ENCODE measurements around the gene TJP2.

The TJP2 gene

DNA sequence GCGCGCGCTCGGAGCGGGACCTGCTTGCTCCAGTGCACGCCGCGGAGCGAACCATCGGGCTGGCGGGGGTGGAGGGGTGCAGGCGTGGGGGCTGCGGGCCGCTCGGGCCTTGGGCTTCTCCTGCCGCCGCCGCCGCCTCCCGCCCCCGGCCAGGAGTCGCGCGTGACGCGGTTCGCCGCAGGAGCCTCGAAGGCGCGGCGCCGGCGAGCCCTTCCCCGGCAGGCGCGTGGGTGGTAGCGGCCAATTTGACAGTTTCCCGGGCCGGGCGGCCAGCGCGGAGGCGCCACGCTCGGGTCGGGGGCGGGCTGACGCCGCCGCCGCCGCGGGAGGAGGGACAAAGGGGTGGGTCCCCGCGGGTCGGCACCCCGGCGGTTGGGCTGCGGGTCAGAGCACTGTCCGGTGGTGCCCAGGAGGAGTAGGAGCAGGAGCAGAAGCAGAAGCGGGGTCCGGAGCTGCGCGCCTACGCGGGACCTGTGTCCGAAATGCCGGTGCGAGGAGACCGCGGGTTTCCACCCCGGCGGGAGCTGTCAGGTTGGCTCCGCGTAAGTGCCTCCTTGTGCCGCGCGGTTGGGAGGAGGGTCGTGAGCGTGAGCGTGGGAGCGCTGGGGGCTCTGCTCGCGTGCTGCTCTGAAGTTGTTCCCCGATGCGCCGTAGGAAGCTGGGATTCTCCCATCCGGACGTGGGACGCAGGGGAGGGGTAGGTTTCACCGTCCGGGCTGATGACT is at the start of gene TJP2:
Gene TJP2, plus strand, starts transcription at position 387 of the 725 bp plus-strand sequence. Its CDS starts 96 bp downstream, at position 483.
- peak; percentile 78 for DNase-seq

DNA sequence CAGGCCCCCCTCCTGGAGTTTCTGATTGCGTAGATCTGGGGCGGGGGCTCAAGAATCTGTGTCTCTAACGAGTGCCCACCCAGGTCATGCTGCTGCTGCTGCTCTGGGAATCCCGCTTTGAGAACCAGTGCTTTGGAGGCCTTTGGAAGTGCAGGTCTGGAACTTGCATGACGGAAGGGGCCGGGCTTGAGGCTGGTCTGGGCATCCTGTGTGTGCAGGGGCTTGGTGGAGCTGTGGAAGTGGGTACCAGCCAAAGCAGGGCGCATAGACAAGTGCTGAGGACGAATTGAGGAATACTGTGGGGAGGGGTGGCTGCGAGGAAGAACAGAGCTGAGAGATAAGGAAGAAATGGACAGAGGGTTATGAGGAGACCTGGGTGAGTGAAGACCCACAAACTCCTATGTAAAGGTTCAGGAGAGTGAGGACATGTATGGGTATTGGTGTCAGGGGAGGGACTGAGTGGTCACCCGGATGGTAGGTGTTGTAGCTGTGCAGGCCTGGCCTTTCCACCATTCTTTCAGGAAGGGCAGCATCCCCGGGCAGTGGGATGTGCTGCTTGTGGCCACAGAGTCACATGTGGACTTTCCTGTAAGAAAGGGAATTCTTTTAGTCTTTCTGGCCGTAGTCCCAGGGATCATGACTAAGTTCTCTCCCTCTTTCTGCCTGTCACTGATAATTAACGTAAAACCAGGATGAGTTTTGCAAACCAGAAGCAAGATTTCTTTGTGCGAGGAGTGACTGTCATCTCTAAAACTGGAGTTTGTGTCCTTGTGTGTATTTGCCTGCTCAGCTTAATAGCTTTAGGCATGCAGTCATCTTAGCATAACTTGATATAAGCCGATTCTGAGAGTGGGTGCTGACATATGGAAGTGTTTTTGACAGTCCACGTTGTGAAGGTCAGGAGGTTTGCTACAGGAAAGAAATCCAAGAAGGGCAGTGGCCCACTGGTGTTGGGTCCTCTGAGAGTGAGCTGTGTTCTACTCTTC is 43.3 kb upstream of the TJP2 start:
- no peak for DNase-seq

GRCh38 chr9:69131682-69132081 is 42.4 kb upstream of the TJP2 start:
- no peak for DNase-seq

DNA sequence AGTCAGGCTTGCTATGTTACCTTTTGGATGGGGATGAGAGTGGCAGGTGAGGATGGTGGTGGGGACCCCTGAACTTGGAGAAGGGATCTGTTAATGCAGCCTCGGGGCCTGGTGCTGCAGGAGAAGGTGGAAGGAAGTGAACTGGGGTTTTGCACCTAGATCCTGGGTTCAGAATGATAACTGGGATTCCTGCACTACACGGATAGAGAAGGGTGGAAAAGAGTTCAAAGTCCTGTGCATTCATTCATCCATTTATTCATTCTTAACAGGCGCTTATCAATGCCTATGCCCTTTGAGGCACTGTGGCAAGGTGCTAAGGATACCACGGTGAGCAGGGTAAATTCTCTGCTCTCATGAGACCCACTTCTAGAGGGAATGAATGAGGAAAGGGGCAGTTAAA is 41.7 kb upstream of the TJP2 start:
- DNase-seq = no peak

DNA sequence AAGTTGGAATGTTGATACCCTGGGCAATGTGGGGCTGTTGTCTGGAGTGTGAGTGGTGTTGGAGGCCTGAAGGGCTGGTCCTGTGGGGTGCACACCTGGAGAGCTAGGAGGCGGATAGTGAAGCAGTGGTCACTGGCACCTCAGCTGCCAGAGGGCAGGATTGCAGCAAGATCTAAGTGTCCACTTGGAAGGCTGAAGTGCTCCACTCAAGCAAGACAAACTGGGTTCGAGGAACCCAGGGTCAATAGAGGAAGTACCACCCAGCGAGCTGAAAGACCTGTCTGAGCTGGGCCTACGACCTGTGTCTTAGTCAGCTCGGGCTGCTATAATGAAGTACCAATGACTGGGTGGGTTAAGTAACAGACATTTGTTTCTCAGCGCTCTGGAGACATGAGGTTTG is 39.7 kb upstream of the TJP2 start:
- no peak for DNase-seq

DNA sequence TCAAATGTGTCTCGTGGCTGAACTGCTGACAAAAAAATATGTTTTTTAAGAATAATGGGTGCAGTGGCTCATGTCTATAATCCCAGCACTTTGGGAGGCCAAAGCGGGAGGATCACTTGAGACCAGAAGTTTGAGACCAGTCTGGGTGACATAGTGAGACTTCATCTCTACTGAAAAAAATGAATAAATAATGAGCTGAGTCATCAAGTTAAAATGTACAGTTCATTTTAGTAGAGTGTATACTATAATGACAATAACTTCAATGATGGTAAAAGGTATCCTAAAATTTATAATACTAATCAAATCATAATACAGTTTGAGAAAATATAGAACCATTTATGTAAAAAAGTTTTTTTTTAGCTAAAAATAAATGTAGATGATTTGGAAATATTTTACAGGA is 37.9 kb upstream of the TJP2 start:
- DNase-seq = no peak

GRCh38 chr9:69136779-69137178 is 37.3 kb upstream of the TJP2 start:
- no peak for DNase-seq

- DNase-seq = no peak
These were observed 36.8 kb upstream of the TJP2 start for GRCh38 chr9:69137311-69137710.

DNA sequence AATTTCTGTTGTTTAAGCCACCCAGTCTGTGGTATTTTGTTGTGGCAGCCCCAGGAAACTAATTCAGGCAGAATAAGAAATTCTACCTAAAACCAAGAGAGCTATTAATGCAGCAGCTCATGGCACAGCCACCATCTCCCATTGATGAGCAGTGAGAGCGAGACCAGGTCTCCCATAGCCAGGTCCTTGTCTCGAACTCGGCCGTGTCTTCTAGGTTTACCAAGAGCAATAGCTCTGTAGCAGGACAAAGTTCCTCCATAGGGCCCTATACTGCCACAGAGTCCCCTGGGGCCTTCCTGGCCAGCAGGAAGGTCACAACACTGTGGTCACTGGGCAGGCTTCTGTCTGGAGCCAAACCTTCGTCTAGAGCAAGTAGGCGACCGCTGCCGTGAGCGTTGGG is 34.5 kb upstream of the TJP2 start:
- DNase-seq = no peak

GRCh38 chr9:69140123-69140735 is 33.8 kb upstream of the TJP2 start:
- no peak for DNase-seq

DNA sequence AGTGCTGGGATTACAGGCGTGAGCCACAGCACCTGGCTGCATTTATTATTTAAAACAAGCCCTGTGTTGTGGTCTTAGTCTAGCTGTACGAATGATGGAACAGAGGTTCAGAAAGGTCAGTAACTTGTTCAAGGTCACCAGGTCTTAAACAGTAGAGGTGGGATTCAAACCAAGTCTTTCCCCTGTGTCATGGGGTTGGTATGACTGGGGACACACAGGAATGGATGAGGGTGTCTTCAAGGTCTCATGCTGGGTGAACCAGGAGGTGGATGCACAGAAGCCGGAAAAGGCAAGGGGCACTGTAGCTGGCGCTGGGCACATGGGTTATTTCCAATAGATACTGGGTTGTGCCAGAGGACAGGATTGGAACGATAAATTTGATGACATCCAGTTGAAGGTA is 32.2 kb upstream of the TJP2 start:
- no peak for DNase-seq

GRCh38 chr9:69143291-69143690 is 30.8 kb upstream of the TJP2 start:
- DNase-seq = no peak

DNA sequence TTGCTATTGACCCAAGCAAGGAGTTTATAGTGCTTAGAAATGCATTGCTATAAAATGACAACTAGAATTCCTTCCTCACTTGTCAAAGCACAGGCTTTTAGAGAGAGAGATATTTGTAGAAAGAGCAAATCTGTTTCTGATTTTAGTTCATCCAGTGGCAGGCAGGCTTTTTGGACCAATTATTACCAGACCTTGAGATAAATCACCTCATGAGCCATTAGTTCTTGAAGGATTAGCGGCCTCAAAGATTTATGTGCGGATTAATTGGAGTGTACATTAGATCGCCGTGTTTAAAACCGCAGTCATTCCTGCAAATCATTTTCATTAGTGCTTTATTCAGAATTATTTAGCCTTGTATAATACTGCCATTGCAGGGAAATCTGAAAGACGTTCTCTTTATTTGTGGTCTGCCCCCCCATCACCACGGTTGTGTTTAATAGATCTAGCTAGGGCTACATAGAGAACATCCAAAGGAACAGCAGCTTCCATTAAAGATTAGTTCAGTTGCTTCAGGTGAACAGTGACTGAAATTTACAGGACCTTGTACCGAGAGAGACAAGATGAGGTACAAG is 28.8 kb upstream of the TJP2 start:
- DNase-seq = no peak

GRCh38 chr9:69147041-69147834 is 26.8 kb upstream of the TJP2 start:
- DNase-seq = no peak

- peak; percentile 44 for DNase-seq
These were observed 24.7 kb upstream of the TJP2 start for GRCh38 chr9:69149321-69149807.

DNA sequence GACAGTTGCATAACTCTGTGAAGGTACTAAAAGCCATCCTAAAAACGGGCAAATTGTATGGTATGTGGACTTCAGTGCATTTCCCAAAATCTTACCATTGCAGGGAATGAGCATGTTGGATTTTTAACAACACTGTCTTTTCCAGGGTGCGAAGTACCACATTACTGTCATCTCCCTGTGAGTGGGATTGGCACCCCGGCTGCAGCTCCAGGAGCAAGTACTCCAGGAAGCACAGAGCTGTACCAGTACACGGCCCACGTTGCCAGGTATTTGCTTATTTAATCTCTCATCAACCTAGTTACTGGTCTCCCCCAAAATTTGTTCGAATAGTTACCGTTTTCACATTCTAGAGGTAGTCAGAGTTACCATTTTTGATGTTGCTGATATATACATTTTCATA is 22.6 kb upstream of the TJP2 start:
- no peak for DNase-seq

DNA sequence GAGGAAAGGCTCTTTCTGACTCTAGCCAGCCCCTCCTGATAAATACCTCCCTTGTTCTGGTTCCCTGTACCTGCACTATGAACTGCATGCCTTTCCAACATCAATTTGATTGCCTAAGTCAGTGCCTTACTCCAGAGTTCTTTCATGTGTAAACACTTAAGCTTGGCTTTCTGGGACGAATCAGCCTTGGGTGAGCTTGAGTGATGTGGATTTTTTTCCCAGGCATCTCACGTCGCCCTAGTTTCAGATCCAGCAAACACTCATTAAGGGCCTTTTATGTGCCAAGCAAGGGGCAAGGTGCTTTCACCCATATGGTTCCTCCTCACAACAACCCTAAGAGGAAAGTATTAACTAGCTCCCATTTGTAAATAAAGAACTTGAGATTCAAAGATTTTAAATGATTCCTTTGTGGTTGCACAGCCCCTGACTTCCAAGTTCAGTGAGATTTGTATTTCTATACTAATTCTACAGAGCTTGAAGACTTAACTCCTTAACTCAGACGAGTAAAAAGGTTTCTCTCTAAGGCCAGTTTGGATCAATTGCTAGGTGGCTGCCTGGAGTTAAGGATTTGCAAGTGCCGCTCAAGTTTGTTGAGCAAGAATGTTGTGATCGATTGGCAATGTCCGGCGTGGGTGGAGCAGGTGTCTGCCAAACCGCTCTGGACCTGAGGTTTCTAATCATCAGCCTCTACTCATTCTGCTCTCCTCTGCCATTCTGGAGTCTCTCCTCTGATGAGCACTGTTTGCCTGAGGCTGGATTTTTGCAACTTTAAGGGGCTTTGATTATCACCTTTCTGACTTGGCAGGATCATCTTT is 20.2 kb upstream of the TJP2 start:
- no peak for DNase-seq

- DNase-seq = no peak
These were observed 18.6 kb upstream of the TJP2 start for GRCh38 chr9:69155341-69156030.

- DNase-seq = no peak
These were observed 16.2 kb upstream of the TJP2 start for GRCh38 chr9:69157751-69158466.

GRCh38 chr9:69158471-69158870 is 15.6 kb upstream of the TJP2 start:
- no peak for DNase-seq

Measured in midbrain (tissue), 1 donor.